ENCODE measurements around the gene ELF1. TPM values are rescaled to one million over a fixed set of nuclear protein-coding genes. Genes with fewer than 3 reads are reported as not detected.

Gene ELF1
- total and polyA plus RNA-seq, 2 experiments from 2014 or later: 7.0 to 12.7 TPM

DNA sequence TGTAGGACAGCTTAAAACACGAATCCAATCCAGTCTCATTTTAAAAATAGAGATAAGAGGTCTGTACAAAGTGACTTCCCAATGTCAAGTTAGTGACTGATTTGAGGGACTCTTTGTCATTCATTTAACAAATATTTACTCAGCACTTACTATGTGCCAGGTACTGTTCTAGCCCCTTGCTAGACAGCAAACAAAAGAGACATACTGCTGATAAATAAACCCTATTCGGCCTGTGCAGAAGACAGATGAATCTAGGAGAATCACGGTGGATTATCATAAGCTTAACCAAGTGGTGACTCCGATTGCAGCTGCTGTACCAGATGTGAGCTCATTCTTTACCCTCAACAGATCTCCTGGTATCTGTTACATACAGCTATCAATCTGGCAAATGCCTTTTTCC lies 6.4 kb upstream of the ELF1 start:
- H3K27ac Mint-ChIP-seq: no peak overlapping the region
- H3K4me3 Mint-ChIP-seq: no peak overlapping the region
- no peaks in the 10 kb centered on the region for H3F3A ChIP-seq (replicated peaks; ENCODE audit: low read depth)
- DNase-seq (ENCODE audit: low spot score): no peak
- H3K36me3 Mint-ChIP-seq (ENCODE audit: low read depth): no peaks in the 10 kb centered on the region
- no peaks in the 10 kb centered on the region for H3K79me2 ChIP-seq (replicated peaks; ENCODE audit: insufficient read depth)
- no peak overlapping the region for H3K4me3 ChIP-seq
- H3K27me3 Mint-ChIP-seq (ENCODE audit: insufficient read depth, low read depth, poor library complexity): no peaks in the 10 kb centered on the region
- peaks cover 11% of the 10 kb centered on the region; the same call in 2 of the 3 replicates for H3K4me1 Mint-ChIP-seq
- H3K4me1 ChIP-seq (ENCODE audit: insufficient read depth): peaks cover 9% of the 10 kb centered on the region; the same call in 1 of the 2 replicates
- no peak for ATAC-seq
- no peak overlapping the region for H3K4me2 ChIP-seq
- H3K9me3 Mint-ChIP-seq: no peaks in the 10 kb centered on the region
- no peak overlapping the region for H3K27ac ChIP-seq (ENCODE audit: low read depth)
- H2AFZ ChIP-seq: no peak overlapping the region
- H3K27me3 ChIP-seq (ENCODE audit: insufficient read depth): no peaks in the 10 kb centered on the region
- no peaks in the 10 kb centered on the region for H3K9me2 ChIP-seq (ENCODE audit: insufficient read depth)
- TF ChIP-seq NANOG (IDR thresholded peaks at IDR 0.05; ENCODE audit: borderline replicate concordance) (no peak), ZNF331 (CRISPR knock-in tag; IDR thresholded peaks at IDR 0.05; ENCODE audit: low read depth) (no peak), STAT1 (IDR thresholded peaks at IDR 0.05; ENCODE audit: unreplicated experiment) (no peak)
- TF ChIP-seq, protein P1, sequence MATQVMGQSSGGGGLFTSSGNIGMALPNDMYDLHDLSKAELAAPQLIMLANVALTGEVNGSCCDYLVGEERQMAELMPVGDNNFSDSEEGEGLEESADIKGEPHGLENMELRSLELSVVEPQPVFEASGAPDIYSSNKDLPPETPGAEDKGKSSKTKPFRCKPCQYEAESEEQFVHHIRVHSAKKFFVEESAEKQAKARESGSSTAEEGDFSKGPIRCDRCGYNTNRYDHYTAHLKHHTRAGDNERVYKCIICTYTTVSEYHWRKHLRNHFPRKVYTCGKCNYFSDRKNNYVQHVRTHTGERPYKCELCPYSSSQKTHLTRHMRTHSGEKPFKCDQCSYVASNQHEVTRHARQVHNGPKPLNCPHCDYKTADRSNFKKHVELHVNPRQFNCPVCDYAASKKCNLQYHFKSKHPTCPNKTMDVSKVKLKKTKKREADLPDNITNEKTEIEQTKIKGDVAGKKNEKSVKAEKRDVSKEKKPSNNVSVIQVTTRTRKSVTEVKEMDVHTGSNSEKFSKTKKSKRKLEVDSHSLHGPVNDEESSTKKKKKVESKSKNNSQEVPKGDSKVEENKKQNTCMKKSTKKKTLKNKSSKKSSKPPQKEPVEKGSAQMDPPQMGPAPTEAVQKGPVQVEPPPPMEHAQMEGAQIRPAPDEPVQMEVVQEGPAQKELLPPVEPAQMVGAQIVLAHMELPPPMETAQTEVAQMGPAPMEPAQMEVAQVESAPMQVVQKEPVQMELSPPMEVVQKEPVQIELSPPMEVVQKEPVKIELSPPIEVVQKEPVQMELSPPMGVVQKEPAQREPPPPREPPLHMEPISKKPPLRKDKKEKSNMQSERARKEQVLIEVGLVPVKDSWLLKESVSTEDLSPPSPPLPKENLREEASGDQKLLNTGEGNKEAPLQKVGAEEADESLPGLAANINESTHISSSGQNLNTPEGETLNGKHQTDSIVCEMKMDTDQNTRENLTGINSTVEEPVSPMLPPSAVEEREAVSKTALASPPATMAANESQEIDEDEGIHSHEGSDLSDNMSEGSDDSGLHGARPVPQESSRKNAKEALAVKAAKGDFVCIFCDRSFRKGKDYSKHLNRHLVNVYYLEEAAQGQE (IDR thresholded peaks at IDR 0.05; ENCODE audit: unreplicated experiment): no peak
- no peaks in the 10 kb centered on the region for H4K20me1 ChIP-seq (replicated peaks; ENCODE audit: insufficient read depth)
- H3K36me3 ChIP-seq (ENCODE audit: insufficient read depth): no peaks in the 10 kb centered on the region

DNA sequence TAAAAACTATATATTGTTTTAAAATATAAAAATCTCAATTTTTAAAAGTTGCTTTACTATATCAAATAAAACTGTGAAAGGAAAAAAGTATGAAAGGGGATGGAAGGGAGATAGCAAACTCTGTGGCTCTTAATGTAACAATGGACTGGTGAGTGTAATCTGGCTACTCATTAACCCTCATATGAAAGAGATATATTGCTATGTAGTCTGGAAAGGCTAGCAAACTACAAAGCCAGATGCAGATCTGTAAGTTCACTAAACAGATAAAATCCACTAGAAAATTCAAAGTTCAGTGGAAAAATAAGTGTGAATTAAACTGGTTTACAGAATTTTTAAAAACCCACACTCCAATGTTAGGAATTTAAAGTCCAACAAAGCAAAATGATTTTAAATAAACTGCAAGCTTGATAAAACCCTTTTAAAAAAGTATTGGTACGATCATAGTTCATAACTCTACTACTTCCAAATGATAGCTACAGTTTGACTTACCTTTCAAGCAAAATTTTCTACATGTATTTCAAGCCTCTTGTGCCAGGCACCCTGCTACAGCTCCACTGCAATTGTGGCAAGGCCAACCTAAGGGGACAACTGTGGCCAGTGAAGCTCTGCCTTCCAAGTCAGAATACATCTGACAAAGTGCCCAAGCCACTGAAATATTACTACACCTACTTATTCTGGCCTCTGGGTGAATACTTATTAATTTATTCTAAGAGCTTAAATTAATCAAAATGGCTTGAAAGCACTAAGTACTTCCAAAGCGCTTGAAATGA lies 647 bp upstream of the ELF1 start:
- no peak overlapping the region for H3K27ac ChIP-seq (ENCODE audit: low read depth)
- H3K9me3 Mint-ChIP-seq: no peaks in the 10 kb centered on the region
- TF ChIP-seq ZNF114 (CRISPR knock-in tag; IDR thresholded peaks at IDR 0.05): no peak
- TF ChIP-seq EZH2phosphoT487 (IDR thresholded peaks at IDR 0.05; ENCODE audit: unreplicated experiment): no peak
- TF ChIP-seq, protein P2, sequence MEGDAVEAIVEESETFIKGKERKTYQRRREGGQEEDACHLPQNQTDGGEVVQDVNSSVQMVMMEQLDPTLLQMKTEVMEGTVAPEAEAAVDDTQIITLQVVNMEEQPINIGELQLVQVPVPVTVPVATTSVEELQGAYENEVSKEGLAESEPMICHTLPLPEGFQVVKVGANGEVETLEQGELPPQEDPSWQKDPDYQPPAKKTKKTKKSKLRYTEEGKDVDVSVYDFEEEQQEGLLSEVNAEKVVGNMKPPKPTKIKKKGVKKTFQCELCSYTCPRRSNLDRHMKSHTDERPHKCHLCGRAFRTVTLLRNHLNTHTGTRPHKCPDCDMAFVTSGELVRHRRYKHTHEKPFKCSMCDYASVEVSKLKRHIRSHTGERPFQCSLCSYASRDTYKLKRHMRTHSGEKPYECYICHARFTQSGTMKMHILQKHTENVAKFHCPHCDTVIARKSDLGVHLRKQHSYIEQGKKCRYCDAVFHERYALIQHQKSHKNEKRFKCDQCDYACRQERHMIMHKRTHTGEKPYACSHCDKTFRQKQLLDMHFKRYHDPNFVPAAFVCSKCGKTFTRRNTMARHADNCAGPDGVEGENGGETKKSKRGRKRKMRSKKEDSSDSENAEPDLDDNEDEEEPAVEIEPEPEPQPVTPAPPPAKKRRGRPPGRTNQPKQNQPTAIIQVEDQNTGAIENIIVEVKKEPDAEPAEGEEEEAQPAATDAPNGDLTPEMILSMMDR (conservative IDR thresholded peaks at IDR 0.05; ENCODE audit: low read depth in 2 of 2): no peak
- no peak for TF ChIP-seq STAT1 (IDR thresholded peaks at IDR 0.05; ENCODE audit: unreplicated experiment)
- no peak for TF ChIP-seq EZH2 (IDR thresholded peaks at IDR 0.05; ENCODE audit: low read depth, unreplicated experiment)
- no peak for TF ChIP-seq POLR2AphosphoS5 (IDR thresholded peaks at IDR 0.05; ENCODE audit: low read depth)
- TF ChIP-seq, protein P3, sequence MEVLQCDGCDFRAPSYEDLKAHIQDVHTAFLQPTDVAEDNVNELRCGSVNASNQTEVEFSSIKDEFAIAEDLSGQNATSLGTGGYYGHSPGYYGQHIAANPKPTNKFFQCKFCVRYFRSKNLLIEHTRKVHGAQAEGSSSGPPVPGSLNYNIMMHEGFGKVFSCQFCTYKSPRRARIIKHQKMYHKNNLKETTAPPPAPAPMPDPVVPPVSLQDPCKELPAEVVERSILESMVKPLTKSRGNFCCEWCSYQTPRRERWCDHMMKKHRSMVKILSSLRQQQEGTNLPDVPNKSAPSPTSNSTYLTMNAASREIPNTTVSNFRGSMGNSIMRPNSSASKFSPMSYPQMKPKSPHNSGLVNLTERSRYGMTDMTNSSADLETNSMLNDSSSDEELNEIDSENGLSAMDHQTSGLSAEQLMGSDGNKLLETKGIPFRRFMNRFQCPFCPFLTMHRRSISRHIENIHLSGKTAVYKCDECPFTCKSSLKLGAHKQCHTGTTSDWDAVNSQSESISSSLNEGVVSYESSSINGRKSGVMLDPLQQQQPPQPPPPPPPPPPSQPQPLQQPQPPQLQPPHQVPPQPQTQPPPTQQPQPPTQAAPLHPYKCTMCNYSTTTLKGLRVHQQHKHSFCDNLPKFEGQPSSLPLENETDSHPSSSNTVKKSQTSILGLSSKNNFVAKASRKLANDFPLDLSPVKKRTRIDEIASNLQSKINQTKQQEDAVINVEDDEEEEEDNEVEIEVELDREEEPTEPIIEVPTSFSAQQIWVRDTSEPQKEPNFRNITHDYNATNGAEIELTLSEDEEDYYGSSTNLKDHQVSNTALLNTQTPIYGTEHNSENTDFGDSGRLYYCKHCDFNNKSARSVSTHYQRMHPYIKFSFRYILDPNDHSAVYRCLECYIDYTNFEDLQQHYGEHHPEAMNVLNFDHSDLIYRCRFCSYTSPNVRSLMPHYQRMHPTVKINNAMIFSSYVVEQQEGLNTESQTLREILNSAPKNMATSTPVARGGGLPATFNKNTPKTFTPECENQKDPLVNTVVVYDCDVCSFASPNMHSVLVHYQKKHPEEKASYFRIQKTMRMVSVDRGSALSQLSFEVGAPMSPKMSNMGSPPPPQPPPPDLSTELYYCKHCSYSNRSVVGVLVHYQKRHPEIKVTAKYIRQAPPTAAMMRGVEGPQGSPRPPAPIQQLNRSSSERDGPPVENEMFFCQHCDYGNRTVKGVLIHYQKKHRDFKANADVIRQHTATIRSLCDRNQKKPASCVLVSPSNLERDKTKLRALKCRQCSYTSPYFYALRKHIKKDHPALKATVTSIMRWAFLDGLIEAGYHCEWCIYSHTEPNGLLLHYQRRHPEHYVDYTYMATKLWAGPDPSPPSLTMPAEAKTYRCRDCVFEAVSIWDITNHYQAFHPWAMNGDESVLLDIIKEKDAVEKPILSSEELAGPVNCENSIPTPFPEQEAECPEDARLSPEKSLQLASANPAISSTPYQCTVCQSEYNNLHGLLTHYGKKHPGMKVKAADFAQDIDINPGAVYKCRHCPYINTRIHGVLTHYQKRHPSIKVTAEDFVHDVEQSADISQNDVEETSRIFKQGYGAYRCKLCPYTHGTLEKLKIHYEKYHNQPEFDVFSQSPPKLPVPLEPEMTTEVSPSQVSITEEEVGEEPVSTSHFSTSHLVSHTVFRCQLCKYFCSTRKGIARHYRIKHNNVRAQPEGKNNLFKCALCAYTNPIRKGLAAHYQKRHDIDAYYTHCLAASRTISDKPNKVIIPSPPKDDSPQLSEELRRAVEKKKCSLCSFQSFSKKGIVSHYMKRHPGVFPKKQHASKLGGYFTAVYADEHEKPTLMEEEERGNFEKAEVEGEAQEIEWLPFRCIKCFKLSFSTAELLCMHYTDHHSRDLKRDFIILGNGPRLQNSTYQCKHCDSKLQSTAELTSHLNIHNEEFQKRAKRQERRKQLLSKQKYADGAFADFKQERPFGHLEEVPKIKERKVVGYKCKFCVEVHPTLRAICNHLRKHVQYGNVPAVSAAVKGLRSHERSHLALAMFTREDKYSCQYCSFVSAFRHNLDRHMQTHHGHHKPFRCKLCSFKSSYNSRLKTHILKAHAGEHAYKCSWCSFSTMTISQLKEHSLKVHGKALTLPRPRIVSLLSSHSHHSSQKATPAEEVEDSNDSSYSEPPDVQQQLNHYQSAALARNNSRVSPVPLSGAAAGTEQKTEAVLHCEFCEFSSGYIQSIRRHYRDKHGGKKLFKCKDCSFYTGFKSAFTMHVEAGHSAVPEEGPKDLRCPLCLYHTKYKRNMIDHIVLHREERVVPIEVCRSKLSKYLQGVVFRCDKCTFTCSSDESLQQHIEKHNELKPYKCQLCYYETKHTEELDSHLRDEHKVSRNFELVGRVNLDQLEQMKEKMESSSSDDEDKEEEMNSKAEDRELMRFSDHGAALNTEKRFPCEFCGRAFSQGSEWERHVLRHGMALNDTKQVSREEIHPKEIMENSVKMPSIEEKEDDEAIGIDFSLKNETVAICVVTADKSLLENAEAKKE (CRISPR knock-in tag; IDR thresholded peaks at IDR 0.05): no peak

More for the DNA sequence above, 647 bp upstream of the ELF1 start:
- no peak for DNase-seq (ENCODE audit: low spot score)
- no peaks in the 10 kb centered on the region for H3K27me3 ChIP-seq (ENCODE audit: insufficient read depth)
- no peaks in the 10 kb centered on the region for H3K79me2 ChIP-seq (replicated peaks; ENCODE audit: insufficient read depth)
- no peak overlapping the region for H3K4me2 ChIP-seq
- H4K20me1 ChIP-seq (replicated peaks; ENCODE audit: insufficient read depth): no peaks in the 10 kb centered on the region
- H3F3A ChIP-seq (replicated peaks; ENCODE audit: low read depth): no peaks in the 10 kb centered on the region
- H2AFZ ChIP-seq: no peak overlapping the region
- Mint-ChIP-seq H3K4me3 (no peak overlapping the region), H3K27me3 (ENCODE audit: insufficient read depth, low read depth, poor library complexity) (no peaks in the 10 kb centered on the region), H3K4me1 (peaks cover 42% of the 10 kb centered on the region), H3K27ac (no peak overlapping the region), H3K36me3 (ENCODE audit: low read depth) (no peaks in the 10 kb centered on the region)
- no peaks in the 10 kb centered on the region for H3K36me3 ChIP-seq (ENCODE audit: insufficient read depth)
- H3K4me1 ChIP-seq (ENCODE audit: insufficient read depth): peaks cover 43% of the 10 kb centered on the region
- ATAC-seq: 0 out of 3 replicates have a peak, but pooled peaks have one; percentile 32
- H3K4me3 ChIP-seq: no peak overlapping the region
- H3K9me2 ChIP-seq (ENCODE audit: insufficient read depth): no peaks in the 10 kb centered on the region
